Mesendoderm (in vitro differentiated cells): ENCODE results near the gene PLB1.

Source experiments
- DNase-seq: peaks from one replicate; pipeline ENCODE4 v3.0.0; 2013
- H2AK5ac ChIP-seq: 2 replicates; pipeline ENCODE4 v1.6.1; 2013; ENCODE audit warnings: low read length, inconsistent platforms
- H2BK120ac ChIP-seq: 2 replicates; pipeline ENCODE4 v1.6.1; 2013; ENCODE audit warnings: low read depth, mild to moderate bottlenecking, low read length, moderate library complexity, mixed read lengths
- H2BK15ac ChIP-seq: replicated peaks from 2 replicates; pipeline ENCODE4 v1.6.1; 2013; ENCODE audit warnings: low read depth, mild to moderate bottlenecking, moderate library complexity
- H2BK5ac ChIP-seq: 2 replicates; pipeline ENCODE4 v1.6.1; 2013; ENCODE audit warnings: low read length, inconsistent platforms
- H3K18ac ChIP-seq: 2 replicates; pipeline ENCODE4 v1.6.1; 2013; ENCODE audit warnings: mild to moderate bottlenecking, low read length, mixed read lengths
- H3K23ac ChIP-seq: one replicate; pipeline ENCODE4 v1.6.1; 2013; ENCODE audit warnings: low read length
- H3K27ac ChIP-seq: 2 replicates; pipeline ENCODE4 v1.5.1; 2013; ENCODE audit warnings: low read depth, mild to moderate bottlenecking, inconsistent platforms, low read length, moderate library complexity
- H3K27me3 ChIP-seq: 2 replicates; pipeline ENCODE4 v1.6.1; 2013; ENCODE audit warnings: low read length, control low read depth, mild to moderate bottlenecking, inconsistent platforms; ENCODE audit not compliant: insufficient read depth, poor library complexity
- H3K36me3 ChIP-seq: 2 replicates; pipeline ENCODE4 v1.6.1; 2013; ENCODE audit warnings: low read length, inconsistent platforms; ENCODE audit not compliant: control insufficient read depth, insufficient read depth
- H3K4ac ChIP-seq: one replicate; pipeline ENCODE4 v1.6.1; 2013; ENCODE audit warnings: low read depth, mild to moderate bottlenecking, low read length, moderate library complexity
- H3K4me1 ChIP-seq: 2 replicates; pipeline ENCODE4 v1.6.1; 2013; ENCODE audit warnings: low read depth, low read length, inconsistent platforms; ENCODE audit not compliant: control insufficient read depth
- H3K4me2 ChIP-seq: 2 replicates; pipeline ENCODE4 v1.6.1; 2013; ENCODE audit warnings: low read length
- H3K4me3 ChIP-seq: 2 replicates; pipeline ENCODE4 v1.5.1; 2013; ENCODE audit warnings: mild to moderate bottlenecking, low read length
- H3K56ac ChIP-seq: one replicate; pipeline ENCODE4 v1.6.1; 2013; ENCODE audit warnings: low read length
- H3K79me1 ChIP-seq: 2 replicates; pipeline ENCODE4 v1.6.1; 2013; ENCODE audit warnings: low read length, inconsistent platforms
- H3K79me2 ChIP-seq: 2 replicates; pipeline ENCODE4 v1.6.1; 2013; ENCODE audit warnings: mild to moderate bottlenecking, low read length; ENCODE audit not compliant: control insufficient read depth, insufficient read depth
- H3K9ac ChIP-seq: 2 replicates; pipeline ENCODE4 v1.6.1; 2013; ENCODE audit warnings: low read length, inconsistent platforms
- H4K5ac ChIP-seq: one replicate; pipeline ENCODE4 v1.6.1; 2013; ENCODE audit warnings: low read length
- H4K8ac ChIP-seq: one replicate; pipeline ENCODE4 v1.6.1; 2013; ENCODE audit warnings: low read depth, mild to moderate bottlenecking, control low read depth, low read length, moderate library complexity
- WGBS: extraction: QIAGEN DNeasy Blood & Tissue Kit; methylation state at CpG from one replicate; pipeline ENCODE4 v1.1.7; 2013; ENCODE audit warnings: low lambda C conversion rate, missing lambda C conversion rate; ENCODE audit not compliant: insufficient coverage; ENCODE audit errors: extremely low coverage; 5-methylcytosine and 5-hydroxymethylcytosine counted together

Gene PLB1

GRCh38 chr2:28523902-28524301, 28.0 kb downstream of the PLB1 start:
- Histone ChIP-seq H3K4ac (no peak overlapping the region), H3K27me3 (no peaks in the 10 kb centered on the region), H3K79me1 (no peaks in the 10 kb centered on the region), H3K79me2 (no peaks in the 10 kb centered on the region), H4K5ac (no peak overlapping the region), H2BK15ac (no peak overlapping the region), H3K18ac (no peak overlapping the region), H2AK5ac (no peak overlapping the region), H3K9ac (no peak overlapping the region), H3K4me2 (no peak overlapping the region), H3K4me3 (no peak overlapping the region), H3K27ac (no peak overlapping the region), H3K36me3 (no peaks in the 10 kb centered on the region), H3K4me1 (peaks cover 4% of the 10 kb centered on the region), H2BK120ac (no peak overlapping the region), H2BK5ac (no peak overlapping the region), H3K23ac (no peak overlapping the region), H4K8ac (no peak overlapping the region), H3K56ac (no peak overlapping the region)
- no CpG with 5 or more reads among the region's 5 CpGs for WGBS
- DNase-seq = no peak

- Histone ChIP-seq H3K18ac (no peak overlapping the region), H3K27me3 (no peaks in the 10 kb centered on the region), H3K79me2 (no peaks in the 10 kb centered on the region), H3K4me3 (no peak overlapping the region), H3K4ac (no peak overlapping the region), H3K36me3 (no peaks in the 10 kb centered on the region), H3K9ac (no peak overlapping the region), H3K27ac (no peak overlapping the region), H2BK120ac (no peak overlapping the region), H4K8ac (no peak overlapping the region), H3K79me1 (no peaks in the 10 kb centered on the region), H4K5ac (no peak overlapping the region), H3K23ac (no peak overlapping the region), H2BK15ac (no peak overlapping the region), H3K56ac (no peak overlapping the region), H2BK5ac (no peak overlapping the region), H2AK5ac (no peak overlapping the region), H3K4me1 (peaks cover 4% of the 10 kb centered on the region), H3K4me2 (no peak overlapping the region)
- no peak for DNase-seq
- WGBS = no CpG with 5 or more reads among the region's 2 CpGs
These were observed 29.6 kb downstream of the PLB1 start for GRCh38 chr2:28525481-28525880.

- Histone ChIP-seq H3K56ac (no peak overlapping the region), H3K4ac (no peak overlapping the region), H3K4me1 (peaks cover 4% of the 10 kb centered on the region), H2BK15ac (no peak overlapping the region), H3K36me3 (no peaks in the 10 kb centered on the region), H3K4me2 (no peak overlapping the region), H3K27ac (no peak overlapping the region), H4K5ac (no peak overlapping the region), H3K9ac (no peak overlapping the region), H3K79me1 (no peaks in the 10 kb centered on the region), H3K18ac (no peak overlapping the region), H4K8ac (no peak overlapping the region), H2AK5ac (no peak overlapping the region), H3K27me3 (no peaks in the 10 kb centered on the region), H3K4me3 (no peak overlapping the region), H3K79me2 (no peaks in the 10 kb centered on the region), H2BK120ac (no peak overlapping the region), H2BK5ac (no peak overlapping the region), H3K23ac (no peak overlapping the region)
- WGBS = no CpG with 5 or more reads among the region's 8 CpGs
- no peak for DNase-seq
These were observed 30.8 kb downstream of the PLB1 start for GRCh38 chr2:28526527-28527132.

- H4K5ac ChIP-seq = no peak overlapping the region
- no peak overlapping the region for H3K4me2 ChIP-seq
- no peak overlapping the region for H4K8ac ChIP-seq
- no peak overlapping the region for H3K4ac ChIP-seq
- H2BK5ac ChIP-seq = no peak overlapping the region
- H2BK120ac ChIP-seq = no peak overlapping the region
- H3K9ac ChIP-seq = no peak overlapping the region
- H3K4me1 ChIP-seq = peaks cover 4% of the 10 kb centered on the region
- H2AK5ac ChIP-seq = no peak overlapping the region
- H3K79me1 ChIP-seq = no peaks in the 10 kb centered on the region
- no peaks in the 10 kb centered on the region for H3K79me2 ChIP-seq
- H3K23ac ChIP-seq = no peak overlapping the region
- H3K27ac ChIP-seq = no peak overlapping the region
- no peak overlapping the region for H2BK15ac ChIP-seq
- no peak overlapping the region for H3K56ac ChIP-seq
- no peaks in the 10 kb centered on the region for H3K27me3 ChIP-seq
- DNase-seq = peak; percentile 47
- H3K4me3 ChIP-seq = no peak overlapping the region
- H3K18ac ChIP-seq = no peak overlapping the region
- WGBS = no CpG with 5 or more reads among the region's 4 CpGs
- H3K36me3 ChIP-seq = no peaks in the 10 kb centered on the region
These were observed 31.3 kb downstream of the PLB1 start for GRCh38 chr2:28527196-28527595.

GRCh38 chr2:28528206-28528605, 32.3 kb downstream of the PLB1 start:
- H3K36me3 ChIP-seq = no peaks in the 10 kb centered on the region
- no peaks in the 10 kb centered on the region for H3K27me3 ChIP-seq
- WGBS = no CpG with 5 or more reads among the region's 4 CpGs
- H2AK5ac ChIP-seq = no peak overlapping the region
- no peak overlapping the region for H3K56ac ChIP-seq
- peaks cover 4% of the 10 kb centered on the region for H3K4me1 ChIP-seq
- no peak overlapping the region for H3K4me3 ChIP-seq
- no peak overlapping the region for H3K4ac ChIP-seq
- H3K23ac ChIP-seq = no peak overlapping the region
- DNase-seq = no peak
- no peak overlapping the region for H3K4me2 ChIP-seq
- no peak overlapping the region for H4K5ac ChIP-seq
- no peak overlapping the region for H3K9ac ChIP-seq
- no peak overlapping the region for H2BK120ac ChIP-seq
- no peaks in the 10 kb centered on the region for H3K79me2 ChIP-seq
- H3K79me1 ChIP-seq = no peaks in the 10 kb centered on the region
- H2BK15ac ChIP-seq = no peak overlapping the region
- H4K8ac ChIP-seq = no peak overlapping the region
- H3K18ac ChIP-seq = no peak overlapping the region
- no peak overlapping the region for H2BK5ac ChIP-seq
- no peak overlapping the region for H3K27ac ChIP-seq

GRCh38 chr2:28530782-28531181, 34.9 kb downstream of the PLB1 start:
- Histone ChIP-seq H2BK5ac (no peak overlapping the region), H3K27me3 (no peaks in the 10 kb centered on the region), H2AK5ac (no peak overlapping the region), H4K8ac (no peak overlapping the region), H3K36me3 (no peaks in the 10 kb centered on the region), H3K56ac (no peak overlapping the region), H2BK120ac (no peak overlapping the region), H3K27ac (no peak overlapping the region), H3K79me1 (no peaks in the 10 kb centered on the region), H3K4me2 (no peak overlapping the region), H4K5ac (no peak overlapping the region), H3K9ac (no peak overlapping the region), H3K23ac (no peak overlapping the region), H3K4me3 (no peak overlapping the region), H3K4ac (no peak overlapping the region), H3K4me1 (no peaks in the 10 kb centered on the region), H3K18ac (no peak overlapping the region), H2BK15ac (no peak overlapping the region), H3K79me2 (no peaks in the 10 kb centered on the region)
- WGBS = no CpG with 5 or more reads among the region's 3 CpGs
- no peak for DNase-seq
